HepG2 (cell line): ENCODE data around the gene DSCAM. TPM values are rescaled to one million over a fixed set of nuclear protein-coding genes. Genes with fewer than 3 reads are reported as not detected.

ENCODE experiments used
- ATAC-seq: fragments of 200-7000 bp; cut with Tn5 transposase; 3 replicates; pipeline ENCODE4 v1.9.1; 2020; ENCODE audit warnings: mild to moderate bottlenecking, moderate library complexity
- BruUV-seq: library from RNA; stranded (reverse); fragments of 400-500 nt; replicated peaks from 2 replicates; lab custom pipeline; 2021; lab: Mats Ljungman, UMichigan
- CTCF ChIA-PET: fragments of 300-600 bp; formaldehyde crosslinking; extraction: SDS; loops from one replicate; lab custom pipeline; 2021; ENCODE audit warnings: low total read pairs, inconsistent platforms, low intra/inter-chr PET ratio; lab: Yijun Ruan, JAX
- POLR2A ChIA-PET: fragments of 350-600 bp; sonication (Branson Sonifier 250); formaldehyde crosslinking; loops from one replicate; lab custom pipeline; 2020; ENCODE audit warnings: antibody characterized with exemption, inconsistent platforms; lab: Yijun Ruan, JAX
- DNase-seq: peaks from one replicate; pipeline ENCODE4 v3.0.0-alpha.2; 2015; ENCODE audit warnings: low spot score
- FAIRE-seq: peaks from 3 replicates; lab custom pipeline; 2011; peaks lifted over from hg19 to GRCh38; lab: Jason Lieb, UNC
- H2AFZ ChIP-seq: one replicate; pipeline ENCODE4 v1.6.1; 2011; ENCODE audit warnings: low read length, inconsistent platforms
- H3K27ac ChIP-seq: fragments of 300-600 bp; 3 replicates; pipeline ENCODE4 v1.8.0; 2011; ENCODE audit warnings: mixed run types, mild to moderate bottlenecking, mixed read lengths, low read length, inconsistent platforms; ENCODE audit not compliant: insufficient read depth; ENCODE audit errors: extremely low read length
- H3K27me3 ChIP-seq, 2 experiments: fragments of 200-600 bp in 1 of 2; 2 replicates in 1 of 2; 3 replicates in 1 of 2; pipeline versions ENCODE4 v1.6.0 to v1.8.0; 2011; ENCODE audit warnings: low read length in 2 of 2, mild to moderate bottlenecking in 2 of 2, moderate library complexity in 2 of 2, inconsistent platforms in 1 of 2; ENCODE audit not compliant: insufficient read depth in 2 of 2, control insufficient read depth in 1 of 2
- H3K36me3 ChIP-seq, 2 experiments: fragments of 200-600 bp in 1 of 2; replicated peaks in 1 of 2; 2 replicates in 1 of 2; 3 replicates in 1 of 2; pipeline versions ENCODE4 v1.5.1 to v1.8.0; 2011; ENCODE audit warnings: low read length in 2 of 2, inconsistent platforms in 1 of 2; ENCODE audit not compliant: insufficient read depth in 2 of 2, control insufficient read depth in 1 of 2
- H3K4me1 ChIP-seq: 2 replicates; pipeline ENCODE4 v1.5.1; 2012; ENCODE audit warnings: low read length, inconsistent platforms; ENCODE audit not compliant: insufficient read depth
- H3K4me2 ChIP-seq: 2 replicates; pipeline ENCODE4 v1.6.0; 2011; ENCODE audit warnings: low read depth, low read length, inconsistent platforms
- H3K4me3 ChIP-seq, 3 experiments: fragments of 200-600 bp in 1 of 3; sonication (generic), shearing (Covaris generic) in 1 of 3; replicated peaks in 1 of 3; 2 replicates each; pipeline ENCODE4 v1.5.1; 2011 to 2016; ENCODE audit warnings: low read length in 3 of 3, inconsistent platforms in 2 of 3, low read depth in 2 of 3, mild to moderate bottlenecking in 2 of 3, control low read depth in 1 of 3, mixed read lengths in 1 of 3; ENCODE audit not compliant: insufficient read depth in 1 of 3
- H3K79me2 ChIP-seq: one replicate; pipeline ENCODE4 v1.6.1; 2011; ENCODE audit warnings: low read length, inconsistent platforms; ENCODE audit not compliant: insufficient read depth
- H3K9ac ChIP-seq: 2 replicates; pipeline ENCODE4 v1.6.0; 2011; ENCODE audit warnings: mild to moderate bottlenecking, low read depth, low read length, inconsistent platforms; ENCODE audit not compliant: insufficient read depth
- H3K9me3 ChIP-seq: 2 replicates; pipeline ENCODE4 v1.5.1; 2012; ENCODE audit warnings: mild to moderate bottlenecking, low read length
- H4K20me1 ChIP-seq: 2 replicates; pipeline ENCODE4 v1.6.0; 2011; ENCODE audit warnings: inconsistent platforms, mild to moderate bottlenecking, low read length, moderate library complexity; ENCODE audit not compliant: insufficient read depth
- HOXA3 ChIP-seq: sonication (generic); formaldehyde crosslinking; IDR thresholded peaks from 2 replicates; pipeline ENCODE4 v1.5.0; 2020; ENCODE audit warnings: missing genetic modification reagents
- MAFF ChIP-seq: IDR thresholded peaks from 2 replicates; pipeline ENCODE4 v1.6.1; 2011; ENCODE audit warnings: low read depth, low read length, improper control_type of control experiment
- MAFK ChIP-seq, 2 experiments: IDR thresholded peaks in 1 of 2; conservative IDR thresholded peaks in 1 of 2; 2 replicates each; pipeline ENCODE4 v1.6.1; 2011; ENCODE audit warnings: improper control_type of control experiment in 2 of 2, low read length in 2 of 2
- MIXL1 ChIP-seq: IDR thresholded peaks from 2 replicates; pipeline ENCODE4 v1.6.1; 2016
- PCBP2 ChIP-seq: fragments of 200-400 bp; formaldehyde crosslinking; optimal IDR thresholded peaks from 2 replicates; pipeline ENCODE3; 2018; ENCODE audit warnings: low read length, low read depth; ENCODE audit not compliant: poor library complexity, severe bottlenecking
- ZSCAN22 ChIP-seq: sonication (generic); formaldehyde crosslinking; IDR thresholded peaks from 2 replicates; pipeline ENCODE4 v1.4.0; 2020; ENCODE audit warnings: mild to moderate bottlenecking, missing genetic modification reagents
- WGBS: methylation state at CpG from one replicate; pipeline ENCODE4 v1.1.6; 2017; ENCODE audit warnings: low lambda C conversion rate; 5-methylcytosine and 5-hydroxymethylcytosine counted together
- in situ Hi-C: cut with HindIII; loops from 2 replicates; pipeline ENCODE4 v1.10.0; 2017; ENCODE audit warnings: low pct_unique_long_range_greater_than_20kb; ENCODE audit not compliant: extremely low pct_ligation_motif_present
- intact Hi-C: fragments of 100-400 bp; cut with micrococcal nuclease; formaldehyde crosslinking; loops from one replicate; pipeline ENCODE4 v1.10.0; 2022; ENCODE audit not compliant: unreplicated experiment
- polyA plus RNA-seq, 8 experiments: library from polyadenylated mRNA; depleted of rRNA in 3 of 8; stranded (reverse) in 7 of 8; unstranded in 1 of 8; fragments of >200 nt; fragmentation: Illumina TruSeq in 4 of 8; extraction: Trizol in 4 of 8; gene quantifications; 2 replicates each; pipeline versions ENCODE4 v1.2.1 to v1.2.3, GENCODE V29; 2011 to 2016; ENCODE audit warnings: low read depth in 4 of 8, missing spikeins in 1 of 8, mixed read lengths in 1 of 8; ENCODE audit not compliant: insufficient read depth in 1 of 8
- total RNA-seq, 5 experiments: library from RNA; depleted of rRNA; stranded (reverse); fragments of >200 nt; fragmentation: Illumina TruSeq; extraction: Trizol; gene quantifications; 2 replicates each; pipeline ENCODE4 v1.2.3, GENCODE V29; 2016; ENCODE audit warnings: low read depth in 1 of 5

The DSCAM gene
- total and polyA plus RNA-seq, 2 of the 13 experiments (the other 11 are each of a cell fraction or from before 2014, with no cell fraction given): not detected

- H3K4me3 ChIP-seq: no peak overlapping the region
- intact Hi-C loops: no loop called here
- no TSS peak for BruUV-seq
Observed at GRCh38 chr21:40622531-40622930, 224.4 kb downstream of the DSCAM start.

GRCh38 chr21:40620386-40621145 lies 226.4 kb downstream of the DSCAM start:
- in situ Hi-C loops (no loop called here), intact Hi-C loops (no loop called here)
- Histone ChIP-seq H3K79me2 (no peaks in the 10 kb centered on the region), H3K4me2 (no peak overlapping the region), H3K9ac (no peak overlapping the region), H4K20me1 (no peaks in the 10 kb centered on the region), H3K4me1 (no peaks in the 10 kb centered on the region), H3K4me3 (no peak overlapping the region), H2AFZ (no peak overlapping the region), H3K27me3 (no peaks in the 10 kb centered on the region), H3K9me3 (peaks cover 87% of the 10 kb centered on the region), H3K36me3 (no peaks in the 10 kb centered on the region), H3K27ac (no peak overlapping the region)
- TF ChIP-seq MIXL1 (no peak), ZSCAN22 (no peak), PCBP2 (peak; percentile 23)
- DNase-seq (no peak), FAIRE-seq (no peak), ATAC-seq (no peak)
- 32% methylated on average over 7 of the region's 7 CpGs for WGBS
- BruUV-seq: no TSS peak
- ChIA-PET POLR2A (no interaction called here), CTCF (no interaction called here)

More at GRCh38 chr21:40622531-40622930, 224.4 kb downstream of the DSCAM start:
- 0% methylated on average over 4 of the region's 4 CpGs for WGBS
- no peaks in the 10 kb centered on the region for H3K79me2 ChIP-seq
- TF ChIP-seq HOXA3 (no peak), MAFF (0 out of 2 replicates have a peak, but pooled peaks have one; percentile 2), MAFK (conservative IDR thresholded peaks at IDR 0.05 in 1 of 2, IDR thresholded peaks at IDR 0.05 in 1 of 2; ENCODE audit: low read length in 2 of 2) (peak; percentile 8 to 43; a peak in 2 of 4 replicates)
- TF ChIP-seq, all 625 proteins: peak for 2
- Histone ChIP-seq H3K4me1 (no peaks in the 10 kb centered on the region), H3K27me3 (no peaks in the 10 kb centered on the region), H2AFZ (no peak overlapping the region), H3K4me2 (no peak overlapping the region), H3K36me3 (no peaks in the 10 kb centered on the region), H3K27ac (no peak overlapping the region), H4K20me1 (no peaks in the 10 kb centered on the region), H3K9me3 (peaks cover 90% of the 10 kb centered on the region), H3K9ac (no peak overlapping the region)
- in situ Hi-C loops: no loop called here
- ATAC-seq (no peak), FAIRE-seq (no peak), DNase-seq (no peak)
- CTCF ChIA-PET: no interaction called here
- POLR2A ChIA-PET: no interaction called here
